Brain microvascular endothelial cell (primary cell): ENCODE measurements around the gene ANXA6.
A peak's percentile ranks its signal among the peaks of the same experiment; 100 is the strongest.

Source experiments
- DNase-seq: peaks from one replicate; pipeline ENCODE4 v3.0.0-alpha.2; 2020
- H3K27ac ChIP-seq: fragments of 250-450 bp; sonication (Bioruptor Pico); 2 replicates; pipeline ENCODE4 v1.5.1; 2020; ENCODE audit warnings: mild to moderate bottlenecking, moderate library complexity
- H3K27me3 ChIP-seq: fragments of 250-450 bp; sonication (Bioruptor Pico); replicated peaks from 2 replicates; pipeline ENCODE4 v1.5.1; 2020; ENCODE audit warnings: mild to moderate bottlenecking
- H3K36me3 ChIP-seq: fragments of 250-450 bp; sonication (Bioruptor Pico); replicated peaks from 2 replicates; pipeline ENCODE4 v1.5.1; 2020; ENCODE audit warnings: mild to moderate bottlenecking
- H3K4me3 ChIP-seq: 2 replicates; pipeline ENCODE4 v1.5.1; 2011; ENCODE audit warnings: low read depth, mild to moderate bottlenecking, control low read depth, low read length, moderate library complexity
- CTCF ChIP-seq: IDR thresholded peaks from 2 replicates; pipeline ENCODE4 v1.5.1; 2011; ENCODE audit warnings: low read depth, mild to moderate bottlenecking, moderate library complexity, low read length, control low read depth, inconsistent platforms; ENCODE audit errors: missing control alignments
- in situ Hi-C: cut with HindIII; loops from 2 replicates; pipeline ENCODE4 v1.10.0; 2017; ENCODE audit warnings: low sequenced_read_pairs, low pct_ligation_motif_present

ANXA6 gene

GRCh38 chr5:151153300-151153699 lies 4.3 kb downstream of the ANXA6 start:
- in situ Hi-C loops = no loop called here
- Histone ChIP-seq H3K4me3 (no peak overlapping the region), H3K36me3 (peaks cover 12% of the 10 kb centered on the region), H3K27me3 (no peaks in the 10 kb centered on the region), H3K27ac (no peak overlapping the region)
- TF ChIP-seq CTCF = no peak
- DNase-seq = no peak

GRCh38 chr5:151151793-151152192 lies 5.8 kb downstream of the ANXA6 start:
- H3K27ac ChIP-seq = no peak overlapping the region
- TF ChIP-seq CTCF = no peak
- H3K27me3 ChIP-seq = no peaks in the 10 kb centered on the region
- no peak for DNase-seq
- in situ Hi-C loops = no loop called here
- H3K36me3 ChIP-seq = peaks cover 22% of the 10 kb centered on the region
- no peak overlapping the region for H3K4me3 ChIP-seq

GRCh38 chr5:151151263-151151660 lies 6.3 kb downstream of the ANXA6 start:
- in situ Hi-C loops = no loop called here
- DNase-seq = no peak

GRCh38 chr5:151150471-151151262 lies 6.9 kb downstream of the ANXA6 start:
- in situ Hi-C loops = no loop called here
- H3K4me3 ChIP-seq = no peak overlapping the region
- peak; percentile 34 for DNase-seq
- TF ChIP-seq CTCF = no peak
- H3K36me3 ChIP-seq = peaks cover 33% of the 10 kb centered on the region
- peak overlapping the region; percentile 32 for H3K27ac ChIP-seq
- H3K27me3 ChIP-seq = no peaks in the 10 kb centered on the region

More at GRCh38 chr5:151151263-151151660, 6.3 kb downstream of the ANXA6 start:
- H3K27ac ChIP-seq = peak overlapping the region; percentile 32
- no peaks in the 10 kb centered on the region for H3K27me3 ChIP-seq
- H3K36me3 ChIP-seq = peaks cover 27% of the 10 kb centered on the region
- no peak overlapping the region for H3K4me3 ChIP-seq
- TF ChIP-seq CTCF = no peak

- H3K36me3 ChIP-seq = peaks cover 46% of the 10 kb centered on the region
- no peak for TF ChIP-seq CTCF
- H3K27me3 ChIP-seq = no peaks in the 10 kb centered on the region
- no peak overlapping the region for H3K4me3 ChIP-seq
- DNase-seq = no peak
- no peak overlapping the region for H3K27ac ChIP-seq
- in situ Hi-C loops = no loop called here
These were observed 9.0 kb downstream of the ANXA6 start for GRCh38 chr5:151148583-151148982.

GRCh38 chr5:151147033-151147432 lies 10.5 kb downstream of the ANXA6 start:
- TF ChIP-seq CTCF = no peak
- H3K27ac ChIP-seq = no peak overlapping the region
- DNase-seq = no peak
- H3K27me3 ChIP-seq = no peaks in the 10 kb centered on the region
- no peak overlapping the region for H3K4me3 ChIP-seq
- in situ Hi-C loops = no loop called here
- H3K36me3 ChIP-seq = peaks cover 54% of the 10 kb centered on the region
